H9 (cell line): ENCODE data around the gene RNF130. TPM values are rescaled to one million over a fixed set of nuclear protein-coding genes. Genes with fewer than 3 reads are reported as not detected.

Experiments
- DNase-seq: peaks from one replicate; pipeline ENCODE4 v3.0.0-alpha.2; 2017
- H2AFZ ChIP-seq: one replicate; pipeline ENCODE4 v1.6.1; 2013; ENCODE audit warnings: mild to moderate bottlenecking, low read length, control low read depth, moderate library complexity
- H2AK5ac ChIP-seq: 2 replicates; pipeline ENCODE4 v1.6.1; 2013; ENCODE audit warnings: low read length, control low read depth, mixed read lengths; ENCODE audit not compliant: insufficient read length
- H2BK120ac ChIP-seq: one replicate; pipeline ENCODE4 v1.6.1; 2013; ENCODE audit warnings: low read depth, mild to moderate bottlenecking, low read length, control low read depth, inconsistent platforms; ENCODE audit not compliant: poor library complexity, severe bottlenecking
- H2BK12ac ChIP-seq: 2 replicates; pipeline ENCODE4 v1.6.1; 2013; ENCODE audit warnings: low read length, control low read depth, mixed read lengths, low read depth; ENCODE audit not compliant: insufficient read length
- H2BK15ac ChIP-seq: 2 replicates; pipeline ENCODE4 v1.6.1; 2013; ENCODE audit warnings: low read depth, low read length, control low read depth
- H2BK20ac ChIP-seq: one replicate; pipeline ENCODE4 v1.6.1; 2013; ENCODE audit warnings: low read depth, mild to moderate bottlenecking, low read length, control low read depth, inconsistent platforms; ENCODE audit not compliant: poor library complexity, severe bottlenecking
- H2BK5ac ChIP-seq: 2 replicates; pipeline ENCODE4 v1.6.1; 2013; ENCODE audit warnings: low read length, control low read depth, mixed read lengths; ENCODE audit not compliant: insufficient read length
- H3K14ac ChIP-seq: 2 replicates; pipeline ENCODE4 v1.6.1; 2013; ENCODE audit warnings: low read length, control low read depth; ENCODE audit not compliant: insufficient read depth
- H3K18ac ChIP-seq: 2 replicates; pipeline ENCODE4 v1.6.1; 2013; ENCODE audit warnings: low read depth, mild to moderate bottlenecking, mixed read lengths, low read length, control low read depth; ENCODE audit not compliant: insufficient read length
- H3K23ac ChIP-seq: 2 replicates; pipeline ENCODE4 v1.6.1; 2013; ENCODE audit warnings: low read length, control low read depth, mixed read lengths, low read depth; ENCODE audit not compliant: insufficient read length
- H3K23me2 ChIP-seq: 2 replicates; pipeline ENCODE4 v1.6.1; 2013; ENCODE audit warnings: low read depth, mild to moderate bottlenecking, mixed read lengths, low read length, control low read depth; ENCODE audit not compliant: insufficient read length, poor library complexity, severe bottlenecking
- H3K27ac ChIP-seq: 2 replicates; pipeline ENCODE4 v1.5.1; 2013; ENCODE audit warnings: low read length, control low read depth, mixed read lengths, low read depth; ENCODE audit not compliant: insufficient read length
- H3K27me3 ChIP-seq: 2 replicates; pipeline ENCODE4 v1.6.1; 2013; ENCODE audit warnings: low read length, control low read depth, inconsistent platforms; ENCODE audit not compliant: insufficient read depth
- H3K4ac ChIP-seq: 2 replicates; pipeline ENCODE4 v1.6.1; 2013; ENCODE audit warnings: low read depth, mild to moderate bottlenecking, control low read depth, inconsistent platforms, low read length, moderate library complexity
- H3K4me1 ChIP-seq: 2 replicates; pipeline ENCODE4 v1.6.1; 2013; ENCODE audit warnings: low read length, control low read depth, inconsistent platforms; ENCODE audit not compliant: insufficient read depth
- H3K4me2 ChIP-seq: 2 replicates; pipeline ENCODE4 v1.6.1; 2013; ENCODE audit warnings: low read length, control low read depth, mixed read lengths; ENCODE audit not compliant: insufficient read length, insufficient read depth
- H3K56ac ChIP-seq: 2 replicates; pipeline ENCODE4 v1.6.1; 2013; ENCODE audit warnings: low read depth, mild to moderate bottlenecking, mixed read lengths, low read length, control low read depth; ENCODE audit not compliant: insufficient read length
- H3K79me1 ChIP-seq: 2 replicates; pipeline ENCODE4 v1.6.1; 2013; ENCODE audit warnings: low read depth, mild to moderate bottlenecking, moderate library complexity, low read length, control low read depth, inconsistent platforms; ENCODE audit not compliant: insufficient read depth, poor library complexity, severe bottlenecking
- H3K79me2 ChIP-seq: 2 replicates; pipeline ENCODE4 v1.6.1; 2013; ENCODE audit warnings: low read length, control low read depth, inconsistent platforms; ENCODE audit not compliant: insufficient read depth
- H3K9ac ChIP-seq: 2 replicates; pipeline ENCODE4 v1.6.1; 2013; ENCODE audit warnings: low read length, control low read depth, mixed read lengths; ENCODE audit not compliant: insufficient read length; ENCODE audit errors: extremely low read depth
- H3K9me3 ChIP-seq: one replicate; pipeline ENCODE4 v1.6.1; 2013; ENCODE audit warnings: low read depth, low read length, inconsistent platforms; ENCODE audit not compliant: control insufficient read depth
- H3T11ph ChIP-seq: one replicate; pipeline ENCODE4 v1.6.1; 2013; ENCODE audit warnings: mild to moderate bottlenecking, low read length, control low read depth, inconsistent platforms
- H4K20me1 ChIP-seq: one replicate; pipeline ENCODE4 v1.6.1; 2013; ENCODE audit not compliant: control insufficient read depth, insufficient read length, insufficient read depth
- H4K5ac ChIP-seq: 2 replicates; pipeline ENCODE4 v1.6.1; 2013; ENCODE audit warnings: low read depth, mild to moderate bottlenecking, mixed read lengths, low read length, control low read depth; ENCODE audit not compliant: insufficient read length
- H4K8ac ChIP-seq: replicated peaks from 2 replicates; pipeline ENCODE4 v1.6.1; 2013; ENCODE audit warnings: low read length, control low read depth, mixed read lengths, low read depth; ENCODE audit not compliant: insufficient read length
- H4K91ac ChIP-seq: 2 replicates; pipeline ENCODE4 v1.6.1; 2013; ENCODE audit warnings: low read depth, mild to moderate bottlenecking, moderate library complexity, mixed read lengths, low read length, control low read depth; ENCODE audit not compliant: insufficient read length
- H3K27ac Mint-ChIP-seq, 3 experiments: 2 replicates in 2 of 3; 3 replicates in 1 of 3; pipeline ENCODE4 v1.8.0; 2020 to 2021; ENCODE audit warnings: mixed read lengths in 3 of 3, mild to moderate bottlenecking in 1 of 3, moderate library complexity in 1 of 3
- H3K27me3 Mint-ChIP-seq: 2 replicates; pipeline ENCODE4 v1.8.0; 2021; ENCODE audit warnings: low read depth, mild to moderate bottlenecking, moderate library complexity, mixed read lengths
- H3K36me3 Mint-ChIP-seq, 3 experiments: 2 replicates in 2 of 3; 3 replicates in 1 of 3; pipeline ENCODE4 v1.8.0; 2020 to 2021; ENCODE audit warnings: low read depth in 3 of 3, mixed read lengths in 3 of 3; ENCODE audit not compliant: insufficient read depth in 1 of 3
- H3K4me1 Mint-ChIP-seq, 2 experiments: 2 replicates each; pipeline ENCODE4 v1.8.0; 2020; ENCODE audit warnings: mixed read lengths in 2 of 2
- H3K4me3 Mint-ChIP-seq, 2 experiments: 2 replicates in 1 of 2; 3 replicates in 1 of 2; pipeline ENCODE4 v1.8.0; 2020 to 2021; ENCODE audit warnings: mild to moderate bottlenecking in 2 of 2, mixed read lengths in 2 of 2, moderate library complexity in 1 of 2
- H3K9me3 Mint-ChIP-seq, 2 experiments: 2 replicates in 1 of 2; 3 replicates in 1 of 2; pipeline ENCODE4 v1.8.0; 2020; ENCODE audit warnings: mild to moderate bottlenecking in 2 of 2, mixed read lengths in 2 of 2, moderate library complexity in 1 of 2
- WGBS: extraction: QIAGEN DNeasy Blood & Tissue Kit; methylation state at CpG from one replicate; pipeline ENCODE4 v1.1.7; 2013; ENCODE audit warnings: missing lambda C conversion rate, low lambda C conversion rate, mixed read lengths; ENCODE audit not compliant: insufficient read length; ENCODE audit errors: extremely low coverage; 5-methylcytosine and 5-hydroxymethylcytosine counted together
- total RNA-seq: library from RNA; stranded (reverse); gene quantifications from 2 replicates; pipeline ENCODE4 v1.2.1, GENCODE V29; 2021
- TF ChIP-seq, protein P1 (sequence below): fragments of 200-600 bp; sonication (generic); conservative IDR thresholded peaks from 3 replicates; pipeline ENCODE4 v1.8.0; 2021; ENCODE audit warnings: antibody characterized with exemption, mild to moderate bottlenecking

Gene RNF130
- total RNA-seq, 1 experiment from 2014 or later, result 80.0 TPM

DNA sequence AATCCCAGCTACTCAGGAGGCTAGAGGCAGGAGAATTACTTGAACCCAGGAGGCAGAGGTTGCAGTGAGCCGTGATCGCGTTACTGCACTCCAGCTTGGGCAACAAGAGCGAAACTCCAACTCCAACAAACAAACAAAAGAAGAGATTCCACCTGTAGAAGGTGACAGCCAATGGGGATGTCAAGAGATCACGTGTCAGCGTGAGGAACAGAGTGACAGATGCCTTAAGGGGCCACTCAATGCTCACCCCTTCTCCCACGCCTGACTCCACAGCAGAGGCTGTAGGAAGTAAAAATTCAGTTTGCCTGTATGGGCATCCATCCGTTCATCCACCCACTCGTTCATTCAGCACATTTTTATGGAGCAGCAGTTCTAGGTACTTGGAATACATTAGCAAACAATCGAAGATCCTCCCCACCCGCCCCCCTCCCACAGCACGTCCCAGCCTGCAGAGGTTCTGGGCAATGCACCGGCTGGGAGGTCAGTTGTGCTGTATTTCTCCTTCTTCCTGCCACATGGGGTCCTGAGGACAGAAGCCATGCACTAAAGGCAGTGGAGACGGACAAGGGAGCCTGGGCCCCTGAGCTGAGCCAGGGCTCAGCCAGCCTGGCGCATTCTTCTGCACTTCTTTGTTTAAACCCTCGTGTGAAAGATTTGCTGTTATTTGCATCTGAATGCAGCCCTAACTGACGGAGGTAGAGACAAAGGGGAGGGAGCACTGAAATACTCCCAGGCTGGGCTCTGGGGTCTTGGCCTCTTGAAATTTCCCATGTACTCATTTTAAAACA is 11.3 kb upstream of the RNF130 start:
- Histone ChIP-seq H3K18ac (peak overlapping the region; percentile 66), H3K4me2 (peak overlapping the region; percentile 1), H4K5ac (no peak overlapping the region), H3K23ac (no peak overlapping the region), H4K8ac (no peak overlapping the region), H3K9me3 (no peaks in the 10 kb centered on the region), H3K79me1 (no peaks in the 10 kb centered on the region), H2AFZ (no peak overlapping the region), H3K79me2 (no peaks in the 10 kb centered on the region), H3K23me2 (no peaks in the 10 kb centered on the region), H4K91ac (no peak overlapping the region), H2BK5ac (no peak overlapping the region), H3K4ac (no peak overlapping the region; the same call in 1 of the 2 replicates), H2BK15ac (no peak overlapping the region), H3K27me3 (no peaks in the 10 kb centered on the region), H2BK120ac (peak overlapping the region; percentile 63), H3K4me1 (peaks cover 17% of the 10 kb centered on the region; the same call in 1 of the 2 replicates), H2BK12ac (no peak overlapping the region), H3T11ph (no peak overlapping the region), H4K20me1 (no peaks in the 10 kb centered on the region), H3K14ac (peak overlapping the region; percentile 74; the same call in 1 of the 2 replicates), H2AK5ac (no peak overlapping the region), H3K27ac (peak overlapping the region; percentile 62), H3K9ac (no peak overlapping the region), H3K56ac (no peak overlapping the region), H2BK20ac (no peak overlapping the region)
- Mint-ChIP-seq H3K27me3 (no peaks in the 10 kb centered on the region), H3K36me3 (peaks cover 15 to 34% (median 18%) of the 10 kb centered on the region in 3 experiments), H3K4me3 (peak overlapping the region; percentile 6 to 19), H3K9me3 (peaks cover 18 to 21% of the 10 kb centered on the region in 2 experiments), H3K4me1 (peaks cover 57 to 59% of the 10 kb centered on the region in 2 experiments), H3K27ac (peak overlapping the region; percentile 99 to 100 (median 99))
- peak; percentile 94 for DNase-seq
- TF ChIP-seq, protein P1, sequence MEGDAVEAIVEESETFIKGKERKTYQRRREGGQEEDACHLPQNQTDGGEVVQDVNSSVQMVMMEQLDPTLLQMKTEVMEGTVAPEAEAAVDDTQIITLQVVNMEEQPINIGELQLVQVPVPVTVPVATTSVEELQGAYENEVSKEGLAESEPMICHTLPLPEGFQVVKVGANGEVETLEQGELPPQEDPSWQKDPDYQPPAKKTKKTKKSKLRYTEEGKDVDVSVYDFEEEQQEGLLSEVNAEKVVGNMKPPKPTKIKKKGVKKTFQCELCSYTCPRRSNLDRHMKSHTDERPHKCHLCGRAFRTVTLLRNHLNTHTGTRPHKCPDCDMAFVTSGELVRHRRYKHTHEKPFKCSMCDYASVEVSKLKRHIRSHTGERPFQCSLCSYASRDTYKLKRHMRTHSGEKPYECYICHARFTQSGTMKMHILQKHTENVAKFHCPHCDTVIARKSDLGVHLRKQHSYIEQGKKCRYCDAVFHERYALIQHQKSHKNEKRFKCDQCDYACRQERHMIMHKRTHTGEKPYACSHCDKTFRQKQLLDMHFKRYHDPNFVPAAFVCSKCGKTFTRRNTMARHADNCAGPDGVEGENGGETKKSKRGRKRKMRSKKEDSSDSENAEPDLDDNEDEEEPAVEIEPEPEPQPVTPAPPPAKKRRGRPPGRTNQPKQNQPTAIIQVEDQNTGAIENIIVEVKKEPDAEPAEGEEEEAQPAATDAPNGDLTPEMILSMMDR, result no peak
- WGBS, result no CpG with 5 or more reads among the region's 17 CpGs
